Keratinocyte (primary cell): Measurements from ENCODE around the gene PBX2. TPM values are rescaled to one million over a fixed set of nuclear protein-coding genes. Genes with fewer than 3 reads are reported as not detected.

ENCODE experiments used
- DNase-seq: peaks from one replicate; pipeline ENCODE4 v3.0.0-alpha.2; 2011; ENCODE audit warnings: low read depth, missing footprints, low spot score
- FAIRE-seq: peaks from 2 replicates; lab custom pipeline; 2011; peaks lifted over from hg19 to GRCh38; lab: Jason Lieb, UNC
- H2AFZ ChIP-seq: 2 replicates; pipeline ENCODE4 v1.6.0; 2012; ENCODE audit warnings: low read length, control low read depth, inconsistent platforms; ENCODE audit not compliant: control insufficient read depth
- H3K27ac ChIP-seq: 2 replicates; pipeline ENCODE4 v1.5.1; 2011; ENCODE audit warnings: low read length; ENCODE audit not compliant: control insufficient read depth, insufficient read depth
- H3K27me3 ChIP-seq: 3 replicates; pipeline ENCODE4 v1.6.0; 2011; ENCODE audit warnings: low read length; ENCODE audit not compliant: control insufficient read depth, insufficient read depth; ENCODE audit errors: extremely low read depth
- H3K36me3 ChIP-seq, 2 experiments: 2 replicates in 1 of 2; 3 replicates in 1 of 2; pipeline ENCODE4 v1.5.1; 2011; ENCODE audit warnings: low read length in 2 of 2, mild to moderate bottlenecking in 1 of 2; ENCODE audit not compliant: control insufficient read depth in 2 of 2, insufficient read depth in 2 of 2; ENCODE audit errors: extremely low read depth in 1 of 2
- H3K4me1 ChIP-seq: 3 replicates; pipeline ENCODE4 v1.5.1; 2011; ENCODE audit warnings: low read length; ENCODE audit not compliant: control insufficient read depth, insufficient read depth; ENCODE audit errors: extremely low read depth
- H3K4me2 ChIP-seq: 3 replicates; pipeline ENCODE4 v1.6.0; 2011; ENCODE audit warnings: low read depth, low read length; ENCODE audit not compliant: control insufficient read depth, insufficient read depth; ENCODE audit errors: extremely low read depth
- H3K4me3 ChIP-seq, 3 experiments: fragments of 200-600 bp in 1 of 3; sonication (generic) in 1 of 3; 2 replicates in 2 of 3; 3 replicates in 1 of 3; pipeline ENCODE4 v1.5.1; 2011 to 2016; ENCODE audit warnings: low read length in 3 of 3, mild to moderate bottlenecking in 3 of 3, control low read depth in 2 of 3, inconsistent platforms in 1 of 3, low read depth in 1 of 3, mixed read lengths in 1 of 3, mixed run types in 1 of 3, moderate library complexity in 1 of 3; ENCODE audit not compliant: control insufficient read depth in 2 of 3, insufficient read depth in 2 of 3; ENCODE audit errors: extremely low read depth in 1 of 3
- H3K79me2 ChIP-seq: 2 replicates; pipeline ENCODE4 v1.6.0; 2012; ENCODE audit warnings: low read length; ENCODE audit not compliant: control insufficient read depth, insufficient read depth
- H3K9ac ChIP-seq: 3 replicates; pipeline ENCODE4 v1.6.0; 2011; ENCODE audit warnings: low read length; ENCODE audit not compliant: control insufficient read depth, insufficient read depth; ENCODE audit errors: extremely low read depth
- H3K9me1 ChIP-seq: 3 replicates; pipeline ENCODE4 v1.6.0; 2011; ENCODE audit warnings: low read length; ENCODE audit not compliant: control insufficient read depth, insufficient read depth; ENCODE audit errors: extremely low read depth
- H3K9me3 ChIP-seq: 2 replicates; pipeline ENCODE4 v1.5.1; 2012; ENCODE audit warnings: low read depth, low read length; ENCODE audit not compliant: control insufficient read depth
- H4K20me1 ChIP-seq: 3 replicates; pipeline ENCODE4 v1.6.0; 2011; ENCODE audit warnings: low read length; ENCODE audit not compliant: control insufficient read depth, insufficient read depth; ENCODE audit errors: extremely low read depth
- CTCF ChIP-seq, 3 experiments: IDR thresholded peaks in 1 of 3; conservative IDR thresholded peaks in 1 of 3; optimal IDR thresholded peaks in 1 of 3; 2 replicates in 2 of 3; 3 replicates in 1 of 3; pipeline versions ENCODE3 to v1.5.1; 2011; ENCODE audit warnings: low read length in 3 of 3, mild to moderate bottlenecking in 3 of 3, moderate library complexity in 2 of 3, control low read depth in 1 of 3, inconsistent platforms in 1 of 3; ENCODE audit not compliant: insufficient read depth in 2 of 3; ENCODE audit errors: extremely low read depth in 1 of 3
- EZH2 ChIP-seq: IDR thresholded peaks from one replicate; pipeline ENCODE4 v1.6.1; 2012; ENCODE audit warnings: inconsistent platforms, mild to moderate bottlenecking, low read length, moderate library complexity
- dilution Hi-C: fragments of 300-500 bp; cut with MboI; formaldehyde crosslinking; loops from one replicate; pipeline ENCODE4 v1.7.0; 2020; ENCODE audit warnings: low sequenced_read_pairs; ENCODE audit not compliant: extremely low pct_ligation_motif_present
- polyA plus RNA-seq, 5 experiments: library from polyadenylated mRNA; depleted of rRNA in 3 of 5; stranded (reverse) in 3 of 5; stranded (forward) in 1 of 5; unstranded in 1 of 5; fragments of >200 nt; gene quantifications; 1 replicate in 1 of 5; 2 replicates in 3 of 5; 3 replicates in 1 of 5; pipeline versions ENCODE4 v1.2.1 to v1.2.3, GENCODE V29; 2011 to 2012; ENCODE audit warnings: missing spikeins in 2 of 5, low read depth in 1 of 5, low replicate concordance in 1 of 5

Gene PBX2
- polyA plus RNA-seq, 1 donor (not counting 4 experiments of a cell fraction or from before 2014, with no cell fraction given) = 43.5 TPM

GRCh38 chr6:32140420-32141046, 49.5 kb downstream of the PBX2 start:
- Histone ChIP-seq H3K9ac (no peak overlapping the region), H3K79me2 (no peaks in the 10 kb centered on the region), H3K36me3 (no peaks in the 10 kb centered on the region), H3K9me1 (no peaks in the 10 kb centered on the region), H3K4me2 (no peak overlapping the region), H3K27ac (no peak overlapping the region), H3K27me3 (no peaks in the 10 kb centered on the region), H4K20me1 (no peaks in the 10 kb centered on the region), H3K9me3 (no peaks in the 10 kb centered on the region), H3K4me3 (no peak overlapping the region), H3K4me1 (no peaks in the 10 kb centered on the region), H2AFZ (no peak overlapping the region)
- no peak for TF ChIP-seq CTCF (optimal IDR thresholded peaks at IDR 0.05 in 1 of 3, IDR thresholded peaks at IDR 0.05 in 1 of 3, conservative IDR thresholded peaks at IDR 0.05 in 1 of 3; ENCODE audit: extremely low read depth in 1 of 3, insufficient read depth in 2 of 3, low read length in 3 of 3)
- TF ChIP-seq EZH2 = no peak
- dilution Hi-C loops = no loop called here
- DNase-seq (no peak), FAIRE-seq (no peak)

GRCh38 chr6:32139590-32139989, 50.4 kb downstream of the PBX2 start:
- Histone ChIP-seq H3K4me1 (no peaks in the 10 kb centered on the region), H3K9me1 (no peaks in the 10 kb centered on the region), H3K9ac (no peak overlapping the region), H3K36me3 (no peaks in the 10 kb centered on the region), H3K9me3 (no peaks in the 10 kb centered on the region), H4K20me1 (no peaks in the 10 kb centered on the region), H2AFZ (no peak overlapping the region), H3K4me2 (no peak overlapping the region), H3K27me3 (no peaks in the 10 kb centered on the region), H3K27ac (no peak overlapping the region), H3K79me2 (no peaks in the 10 kb centered on the region), H3K4me3 (no peak overlapping the region)
- TF ChIP-seq CTCF (optimal IDR thresholded peaks at IDR 0.05 in 1 of 3, IDR thresholded peaks at IDR 0.05 in 1 of 3, conservative IDR thresholded peaks at IDR 0.05 in 1 of 3; ENCODE audit: extremely low read depth in 1 of 3, insufficient read depth in 2 of 3, low read length in 3 of 3) (no peak), EZH2 (no peak)
- dilution Hi-C loops = no loop called here
- no peak for DNase-seq
- no peak for FAIRE-seq
